ENCODE data around the gene FRMD3.
"Not testable (repeated sequence)": the region's sequence is repeated elsewhere in the genome, so short reads cannot be mapped to it uniquely, and the experiment has no call there.

The FRMD3 gene

DNA sequence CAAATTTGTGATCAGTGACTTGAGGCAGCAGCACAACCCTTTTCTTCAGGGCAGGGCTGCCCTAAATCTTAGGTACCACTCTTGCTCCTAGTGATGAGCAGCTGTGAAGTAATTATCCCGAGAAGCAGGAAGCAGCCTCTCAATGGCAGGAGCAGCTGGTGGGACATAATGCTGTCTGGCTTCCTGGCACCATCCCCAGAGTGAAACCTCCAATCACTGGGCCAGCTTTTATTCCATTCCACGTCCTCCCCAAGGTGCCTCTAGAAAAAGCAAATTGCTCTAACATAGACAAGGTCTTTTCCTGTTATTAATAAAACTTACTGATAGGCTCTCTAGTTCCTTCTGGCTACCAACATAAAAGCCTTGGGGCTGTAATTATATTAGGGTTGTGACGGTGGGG, 154.0 kb downstream of the FRMD3 start:
- no peak for DNase-seq

DNA sequence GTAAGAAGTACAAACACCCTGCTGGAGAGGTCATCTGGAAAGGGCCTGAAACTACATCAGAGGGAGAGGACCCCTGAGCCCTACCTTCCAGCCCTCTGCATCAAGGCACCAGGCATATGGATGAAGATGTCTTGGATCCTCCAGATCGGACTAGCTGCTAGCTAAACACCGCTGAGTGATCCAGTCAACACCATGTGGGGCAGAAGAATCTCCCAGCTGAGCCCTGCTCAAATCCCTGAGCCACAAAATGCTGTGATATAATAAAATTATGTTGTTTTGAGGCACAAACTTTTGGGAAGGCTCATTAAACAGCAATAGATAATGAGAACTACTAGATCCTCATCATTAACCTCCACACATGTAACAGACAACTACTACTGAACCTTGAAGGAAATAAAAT, 155.2 kb downstream of the FRMD3 start:
- DNase-seq = no peak

DNA sequence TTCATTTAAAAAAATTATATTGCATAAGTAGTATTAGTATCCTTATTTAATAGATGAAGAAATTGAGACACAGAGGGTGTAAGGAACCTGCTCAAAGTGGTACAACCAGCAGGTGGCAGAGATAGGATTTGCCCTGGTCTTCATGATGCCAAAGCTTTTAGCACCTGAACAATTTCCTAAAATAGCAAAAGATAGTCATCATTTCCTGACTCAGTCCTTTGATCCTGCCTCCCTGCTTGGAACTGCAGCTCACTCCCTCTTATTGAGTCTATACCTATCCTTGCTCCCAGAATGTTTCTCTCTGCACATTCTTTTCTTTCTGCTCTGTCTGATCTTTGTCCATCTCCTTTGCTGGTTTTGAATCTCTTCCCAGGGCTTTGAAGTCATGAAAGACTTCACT, 155.8 kb downstream of the FRMD3 start:
- no peak for DNase-seq

DNA sequence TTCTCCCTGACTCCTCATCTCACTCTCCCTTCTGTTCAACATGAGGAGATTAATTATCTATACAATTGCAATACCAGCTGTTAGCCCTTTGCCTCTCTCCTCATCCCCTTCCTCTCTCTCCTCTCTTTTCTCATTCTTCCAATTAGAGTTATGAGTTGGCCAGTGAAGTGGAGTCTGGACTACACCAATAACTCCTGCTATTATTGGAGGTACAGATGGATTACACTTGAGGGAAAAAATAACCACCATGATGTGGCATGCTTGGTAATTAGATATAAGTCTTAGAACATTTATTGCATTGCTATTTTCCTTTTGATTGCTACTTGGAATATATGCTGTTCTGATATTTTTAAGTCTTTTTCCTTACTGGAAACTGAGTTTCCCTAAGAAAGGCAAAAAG, 159.2 kb downstream of the FRMD3 start:
- DNase-seq = no peak

DNA sequence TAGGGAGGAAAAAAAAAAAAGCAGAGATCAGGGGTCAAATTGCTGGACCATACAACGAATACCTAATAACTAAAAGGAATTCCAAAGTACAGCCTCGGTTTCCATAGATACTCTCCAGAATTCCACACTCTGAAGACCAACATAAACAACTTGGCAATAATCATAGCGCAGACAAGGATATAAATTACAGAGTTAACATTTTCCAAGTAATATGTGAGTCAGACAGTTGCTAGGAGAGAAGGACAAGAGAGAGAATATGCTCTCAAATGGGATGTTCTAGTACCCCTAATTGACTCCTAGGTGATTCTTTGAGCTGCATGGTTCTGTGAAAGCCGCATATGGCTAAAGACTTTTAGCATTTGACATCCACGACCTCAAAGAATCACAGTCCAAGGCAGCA, 165.2 kb downstream of the FRMD3 start:
- DNase-seq = no peak

DNA sequence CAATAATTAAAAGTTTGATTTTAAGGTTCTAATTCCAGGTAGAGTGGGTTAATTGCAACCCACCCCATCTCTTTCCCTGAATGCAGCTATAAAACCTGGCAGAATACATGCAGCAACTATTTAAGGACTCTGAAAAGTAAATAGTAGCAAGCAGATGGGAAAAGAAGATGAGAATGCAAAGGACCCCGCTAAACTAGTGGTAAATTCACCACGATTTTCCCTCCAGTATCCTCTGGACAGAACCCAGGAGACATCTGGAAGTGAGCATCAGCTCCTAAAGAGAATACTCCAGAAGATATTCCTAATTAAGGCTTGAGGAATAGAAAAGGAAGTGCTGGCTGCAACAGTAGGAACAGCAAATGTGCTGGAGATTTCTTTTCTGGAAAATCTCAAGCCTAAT, 170.9 kb downstream of the FRMD3 start:
- DNase-seq = no peak

DNA sequence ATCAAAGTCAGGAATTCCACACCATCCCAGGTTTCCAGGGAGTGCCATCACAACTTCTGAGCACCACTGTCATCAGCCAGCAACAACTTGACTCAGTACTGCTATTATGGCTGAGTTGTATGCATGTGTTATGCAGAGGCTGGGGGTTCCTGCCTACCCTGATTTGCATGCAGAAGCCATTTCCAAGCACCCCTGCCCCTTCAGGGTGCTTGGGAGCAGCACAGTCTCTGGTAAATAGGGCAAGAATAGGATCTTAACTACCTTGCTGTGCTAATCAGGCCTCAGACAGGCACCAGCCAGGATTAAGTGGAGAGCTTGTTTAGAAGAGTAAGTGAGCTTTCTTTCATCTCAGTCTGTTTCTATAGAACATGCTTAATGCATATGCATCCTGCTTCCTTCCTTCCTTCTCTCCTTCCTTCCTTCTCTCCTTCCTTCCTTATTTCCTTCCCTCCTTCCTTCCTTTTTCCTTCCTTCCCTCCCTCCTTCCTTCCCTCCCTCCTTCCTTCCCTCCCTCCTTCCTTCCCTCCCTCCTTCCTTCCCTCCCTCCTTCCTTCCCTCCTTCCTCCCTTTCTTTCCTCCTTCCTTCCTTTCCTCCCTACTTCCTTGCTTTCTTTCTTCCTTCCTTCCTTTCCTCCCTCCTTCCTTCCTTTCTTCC, 175.7 kb downstream of the FRMD3 start:
- no peak for DNase-seq

DNA sequence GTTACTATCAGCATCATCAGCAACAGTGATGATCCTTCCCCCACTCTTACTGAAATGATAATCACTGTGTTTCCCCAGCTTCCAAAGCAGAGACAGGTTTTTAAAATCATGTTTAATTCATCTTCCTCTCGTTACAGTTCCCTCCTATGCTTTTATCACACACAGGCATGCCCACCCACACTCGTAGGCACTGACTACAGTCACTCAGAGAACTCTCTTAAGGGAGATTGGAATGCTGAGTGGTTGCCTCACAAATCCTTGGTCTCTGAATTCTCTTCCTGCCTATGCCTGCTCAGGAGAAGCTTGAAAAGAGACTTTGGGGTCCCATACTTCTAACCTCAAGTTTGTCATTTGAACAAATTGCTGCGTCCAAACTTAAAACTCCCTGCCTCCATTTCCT, 179.2 kb downstream of the FRMD3 start:
- DNase-seq = no peak

DNA sequence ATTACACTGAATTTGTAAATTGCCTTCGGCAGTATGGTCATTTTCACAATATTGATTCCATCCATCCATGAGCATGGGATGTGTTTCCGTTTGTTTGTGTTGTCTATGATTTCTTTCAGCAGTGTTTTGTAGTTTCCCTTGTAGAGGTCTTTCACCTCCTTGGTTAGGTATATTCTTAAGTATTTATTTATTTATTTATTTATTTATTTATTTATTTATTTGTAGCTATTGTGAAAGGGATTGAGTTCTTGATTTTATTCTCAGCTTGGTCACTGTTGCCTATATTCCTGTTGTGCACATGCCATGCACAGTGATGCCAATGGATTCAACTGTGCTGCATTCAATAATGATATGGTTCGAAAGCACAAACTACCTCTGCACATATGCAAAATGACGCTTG, 179.7 kb downstream of the FRMD3 start:
- not testable (repeated sequence) for DNase-seq

DNA sequence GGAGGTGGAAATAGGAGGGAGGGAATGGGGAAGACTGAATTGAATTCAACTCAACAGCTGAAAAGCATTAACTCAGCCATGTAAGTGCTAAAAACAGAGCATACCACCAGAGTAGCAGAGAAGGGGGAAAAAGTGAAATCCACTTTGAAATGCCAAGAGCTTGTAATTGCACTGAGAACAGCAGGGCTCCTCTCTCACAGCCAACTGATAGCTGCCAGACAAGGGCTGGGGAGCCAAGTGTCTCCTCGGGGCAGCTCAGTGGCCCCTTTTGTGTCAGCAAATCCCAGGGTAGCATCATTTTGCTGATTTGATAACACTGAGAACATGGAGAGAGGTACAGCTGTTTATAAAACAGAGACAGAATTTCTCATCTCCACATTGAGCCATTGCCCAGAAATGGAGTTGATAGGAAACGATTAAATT, 182.5 kb downstream of the FRMD3 start:
- no peak for DNase-seq

DNA sequence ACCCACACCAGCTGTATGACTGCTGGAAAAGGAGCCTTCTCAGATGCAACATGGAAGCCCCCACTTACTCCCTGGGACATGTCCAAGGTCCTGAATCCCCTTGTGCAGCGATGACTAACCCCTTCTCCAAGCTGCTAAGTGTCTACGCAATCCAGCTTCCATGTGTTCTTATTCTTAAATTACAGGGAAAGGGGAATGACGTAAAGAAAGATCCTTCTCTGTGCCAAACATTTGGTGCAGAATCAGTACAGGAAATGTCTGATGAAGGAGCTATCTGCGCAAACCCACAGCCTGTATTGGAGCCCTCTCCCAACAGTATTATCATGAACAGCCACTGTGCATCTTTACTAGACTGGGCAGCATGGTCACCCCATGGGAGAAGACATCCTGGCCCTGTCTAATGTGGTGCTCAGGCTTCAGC, 183.2 kb downstream of the FRMD3 start:
- DNase-seq = no peak

DNA sequence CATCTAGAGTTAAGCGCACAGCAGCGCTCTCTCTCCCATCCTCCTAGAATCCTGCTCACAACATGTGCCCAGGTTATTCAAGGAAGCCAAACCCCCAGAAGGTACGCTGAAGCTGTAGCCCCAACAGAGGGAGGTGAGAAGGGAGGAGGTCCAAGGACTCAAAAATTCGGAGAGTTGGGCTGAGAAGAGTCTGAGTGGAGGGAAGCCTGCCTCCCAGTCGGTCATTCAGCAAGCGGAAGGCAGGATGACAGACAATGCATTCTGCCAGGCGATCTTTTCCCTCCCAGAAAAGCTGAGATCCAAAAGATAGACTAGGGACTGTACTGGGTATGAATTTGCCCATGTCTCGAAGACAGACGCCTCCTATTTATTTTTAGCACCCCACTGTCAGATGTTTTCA, 189.2 kb downstream of the FRMD3 start:
- no peak for DNase-seq

DNA sequence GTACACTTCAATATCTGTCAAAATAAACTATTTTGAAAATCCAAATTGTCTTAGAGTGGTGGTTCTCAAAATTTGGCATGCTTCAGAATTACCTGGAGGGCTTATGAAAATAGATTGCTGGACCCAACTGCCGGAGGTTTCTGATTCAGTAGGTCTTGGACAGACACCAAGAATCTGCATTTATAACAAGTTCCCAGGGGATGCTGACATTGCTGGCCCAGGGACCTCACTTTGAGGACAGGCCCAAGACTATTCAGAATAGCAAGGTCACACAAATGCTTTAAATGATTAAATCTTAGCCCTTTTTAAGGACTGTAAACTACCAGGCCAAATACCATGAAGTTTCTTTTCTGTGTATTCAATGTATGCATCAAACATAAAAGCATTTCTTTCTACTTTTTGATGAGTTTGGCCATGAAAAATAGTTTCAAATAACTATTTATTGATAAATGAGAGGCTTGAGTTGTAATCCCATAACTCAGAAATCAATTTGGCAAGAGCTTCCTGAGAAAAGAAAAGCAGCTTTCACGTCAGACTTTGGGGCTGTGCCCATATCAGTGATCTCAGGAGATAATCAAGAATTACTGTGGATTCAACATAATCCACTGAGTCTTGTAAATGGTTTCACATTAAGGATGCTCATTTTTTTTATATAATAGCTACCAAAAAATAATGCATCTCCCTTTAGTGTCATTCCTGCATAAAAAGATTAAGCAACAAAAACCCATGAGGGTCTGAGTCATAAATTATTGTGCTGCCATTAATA, 191.4 kb downstream of the FRMD3 start:
- DNase-seq = no peak

DNA sequence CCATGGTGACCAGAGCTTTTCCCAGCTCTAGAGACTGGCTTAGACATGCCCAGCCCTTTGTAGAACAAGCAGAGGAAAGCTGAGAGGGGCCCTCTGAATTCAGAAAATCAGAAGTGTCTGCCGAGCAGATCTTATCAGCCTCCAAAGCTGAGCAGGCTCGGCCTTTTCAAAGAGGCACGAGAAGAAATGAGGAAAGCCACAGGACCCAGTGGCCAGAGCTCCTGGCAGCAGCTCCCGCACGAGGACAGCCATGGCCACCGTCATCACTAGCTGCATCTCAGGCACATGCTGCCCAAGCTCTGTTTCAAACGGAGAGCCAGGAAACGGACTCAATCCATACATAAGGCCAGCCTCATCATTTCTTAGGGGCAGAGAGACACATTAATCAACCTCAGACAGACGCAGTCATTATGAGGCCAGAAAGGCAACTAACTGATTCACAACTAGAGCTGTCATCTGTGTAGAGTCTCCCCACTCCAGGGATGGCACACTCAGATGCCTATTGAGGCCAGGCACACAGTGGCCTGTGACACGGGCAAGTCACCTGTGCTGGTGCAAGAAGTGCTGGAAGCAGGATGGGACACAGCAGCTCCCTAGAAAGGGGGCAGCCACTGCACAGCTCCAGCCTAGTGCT, 194.7 kb downstream of the FRMD3 start:
- no peak for DNase-seq

DNA sequence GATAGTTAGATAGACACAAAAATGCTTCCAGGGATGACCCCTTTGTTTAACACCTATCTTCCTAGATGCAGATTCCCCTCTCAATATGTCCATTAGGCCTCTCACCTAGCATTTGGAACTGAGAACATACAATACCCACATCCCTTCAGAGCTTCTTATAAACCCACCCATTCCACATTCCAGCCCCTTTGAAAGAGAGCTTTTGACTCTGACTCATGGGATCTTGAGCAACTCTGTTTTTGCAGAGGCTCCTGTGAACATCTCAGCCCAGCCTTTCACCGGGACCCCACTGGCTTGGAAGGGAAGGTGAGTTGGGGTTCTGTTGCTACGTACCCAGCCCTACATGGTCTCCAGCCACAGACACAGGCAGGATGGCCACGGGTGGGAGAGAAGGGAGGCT, 195.5 kb downstream of the FRMD3 start:
- no peak for DNase-seq

DNA sequence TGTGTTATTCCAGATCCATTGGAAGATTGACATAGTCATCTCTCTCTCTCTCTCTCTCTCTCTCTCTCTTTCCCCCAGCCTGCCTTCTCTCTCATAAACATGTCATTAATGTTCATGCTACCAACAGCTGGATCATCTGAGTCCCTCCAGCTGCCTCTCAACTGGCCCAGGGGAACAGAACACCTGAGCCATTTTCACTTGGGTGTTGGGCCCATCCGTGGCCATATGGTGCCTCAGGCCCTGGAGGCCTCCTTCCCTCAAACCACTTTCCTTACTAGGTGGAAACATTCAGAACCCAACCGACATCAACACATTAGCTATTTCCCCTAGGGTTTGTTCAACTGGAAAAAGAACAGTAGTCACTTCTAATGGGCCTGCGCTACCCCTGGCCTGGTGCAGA, 196.2 kb downstream of the FRMD3 start:
- DNase-seq = no peak

DNA sequence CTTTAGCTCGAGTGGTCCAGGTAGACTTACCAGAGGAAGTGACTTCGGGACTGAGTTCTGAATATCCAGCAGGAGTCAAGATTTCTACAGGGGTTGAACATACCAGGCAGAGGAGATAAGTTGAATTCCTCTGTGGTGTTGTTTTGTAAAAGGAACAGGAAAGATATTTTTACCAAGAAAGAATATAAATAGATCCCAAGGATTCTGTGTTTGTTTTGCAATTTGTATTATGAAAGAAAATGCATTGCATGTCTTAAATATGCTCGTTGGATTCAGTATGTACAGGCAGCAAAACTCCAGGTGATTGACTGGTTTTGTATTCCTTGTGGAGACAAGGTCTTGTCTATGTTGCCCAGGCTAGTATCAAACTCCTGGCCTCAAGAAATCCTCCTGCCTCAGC, 197.8 kb downstream of the FRMD3 start:
- DNase-seq = no peak

DNA sequence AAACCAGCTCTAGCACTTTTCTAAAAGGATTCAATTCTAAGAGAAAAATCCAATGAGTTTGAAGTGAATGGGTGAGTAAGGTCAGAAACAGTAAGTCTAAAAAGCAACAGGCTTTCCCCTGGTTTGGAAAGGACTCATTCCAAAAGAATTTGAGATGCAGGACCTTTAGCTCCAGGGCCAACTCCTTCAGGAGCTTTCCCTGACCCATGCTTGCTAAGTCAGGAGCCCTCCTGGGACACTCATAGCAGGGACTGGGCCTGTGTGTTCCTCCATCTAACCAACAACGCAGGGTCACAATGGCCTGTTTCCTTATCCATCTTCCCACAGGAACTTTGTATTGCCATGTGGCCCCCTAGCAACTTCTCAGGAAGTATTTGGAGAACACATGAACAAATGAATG, 198.8 kb downstream of the FRMD3 start:
- no peak for DNase-seq

DNA sequence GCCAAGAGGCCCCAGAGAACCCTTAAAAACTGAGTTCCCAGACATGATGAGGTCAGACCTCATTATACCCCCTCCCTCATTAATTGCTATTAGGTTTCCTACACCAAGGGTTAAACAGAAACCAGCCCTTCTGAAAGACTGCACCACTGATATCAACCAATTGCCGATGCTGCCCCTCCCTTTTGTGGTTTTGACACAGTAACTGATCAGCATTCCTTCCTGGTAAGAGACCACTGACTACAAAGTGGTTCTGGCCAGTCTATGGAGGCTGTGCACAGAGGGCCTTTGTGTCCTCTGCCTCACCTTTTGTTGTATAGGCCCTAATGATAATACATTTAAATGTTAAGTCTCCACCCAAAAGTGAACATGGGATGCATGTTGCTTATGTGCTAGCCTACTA, 201.5 kb downstream of the FRMD3 start:
- DNase-seq = no peak

DNA sequence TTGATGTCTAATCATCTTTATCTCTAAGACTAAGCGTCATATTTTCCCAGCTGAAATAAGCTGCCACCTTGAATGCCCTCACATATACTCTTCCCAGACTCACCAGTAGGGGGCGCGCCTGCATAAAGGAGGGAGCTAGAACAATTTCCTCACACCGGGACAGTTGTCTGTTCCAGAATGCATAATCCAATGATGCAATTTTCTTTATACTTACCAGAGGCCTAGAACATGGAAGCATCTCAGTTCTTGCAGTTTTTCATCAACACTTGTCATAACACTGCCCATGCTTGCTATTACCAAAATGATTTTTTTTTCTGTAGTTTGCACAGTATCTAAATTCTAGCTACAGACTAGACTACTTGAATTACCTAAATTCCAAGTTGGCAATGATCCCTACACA, 203.9 kb downstream of the FRMD3 start:
- peak; percentile 71 for DNase-seq

DNA sequence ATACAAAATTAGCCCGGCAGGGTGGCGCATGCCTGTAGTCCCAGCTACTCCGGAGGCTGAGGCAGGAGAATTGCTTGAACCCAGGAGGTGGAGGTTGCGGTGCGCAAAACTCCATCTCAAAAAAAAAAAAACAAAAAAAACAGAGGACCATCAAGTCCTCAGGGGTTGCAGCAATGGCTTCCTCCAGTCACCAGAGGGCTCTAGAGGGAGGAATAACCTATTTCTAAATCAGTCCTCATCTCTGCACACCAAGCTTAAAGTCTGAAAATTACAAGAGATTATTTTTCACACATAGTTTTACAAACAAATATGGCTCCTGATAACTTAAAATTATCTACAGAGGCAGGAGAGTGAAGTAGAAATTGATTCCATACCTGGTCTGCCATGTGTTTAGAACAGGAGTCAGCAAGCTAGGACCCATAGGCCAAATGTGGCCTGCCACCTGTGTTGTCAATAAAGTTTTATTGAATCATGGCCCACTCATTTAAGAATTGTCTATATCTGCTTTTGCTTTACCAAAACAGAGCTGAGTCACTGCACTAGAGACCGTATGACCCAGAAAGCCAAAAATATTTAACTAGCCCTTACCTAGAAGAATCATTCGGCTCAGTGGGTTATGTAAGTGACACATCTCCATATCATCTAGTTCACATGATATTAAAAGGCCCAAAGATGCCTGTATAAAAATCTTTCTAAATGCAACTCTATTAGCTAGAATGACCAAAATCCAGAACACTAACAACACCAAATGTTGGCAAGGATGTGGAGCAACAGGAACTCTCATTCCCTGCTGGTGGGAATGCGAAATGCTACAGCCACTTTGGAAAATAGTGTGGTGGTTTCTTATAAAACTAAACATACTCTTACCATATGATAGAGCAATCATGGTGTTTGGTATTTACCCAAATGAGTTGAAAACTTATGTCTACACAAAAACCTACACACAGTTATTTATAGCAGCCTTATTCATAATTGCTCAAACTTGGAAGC, 207.7 kb downstream of the FRMD3 start:
- no peak for DNase-seq

DNA sequence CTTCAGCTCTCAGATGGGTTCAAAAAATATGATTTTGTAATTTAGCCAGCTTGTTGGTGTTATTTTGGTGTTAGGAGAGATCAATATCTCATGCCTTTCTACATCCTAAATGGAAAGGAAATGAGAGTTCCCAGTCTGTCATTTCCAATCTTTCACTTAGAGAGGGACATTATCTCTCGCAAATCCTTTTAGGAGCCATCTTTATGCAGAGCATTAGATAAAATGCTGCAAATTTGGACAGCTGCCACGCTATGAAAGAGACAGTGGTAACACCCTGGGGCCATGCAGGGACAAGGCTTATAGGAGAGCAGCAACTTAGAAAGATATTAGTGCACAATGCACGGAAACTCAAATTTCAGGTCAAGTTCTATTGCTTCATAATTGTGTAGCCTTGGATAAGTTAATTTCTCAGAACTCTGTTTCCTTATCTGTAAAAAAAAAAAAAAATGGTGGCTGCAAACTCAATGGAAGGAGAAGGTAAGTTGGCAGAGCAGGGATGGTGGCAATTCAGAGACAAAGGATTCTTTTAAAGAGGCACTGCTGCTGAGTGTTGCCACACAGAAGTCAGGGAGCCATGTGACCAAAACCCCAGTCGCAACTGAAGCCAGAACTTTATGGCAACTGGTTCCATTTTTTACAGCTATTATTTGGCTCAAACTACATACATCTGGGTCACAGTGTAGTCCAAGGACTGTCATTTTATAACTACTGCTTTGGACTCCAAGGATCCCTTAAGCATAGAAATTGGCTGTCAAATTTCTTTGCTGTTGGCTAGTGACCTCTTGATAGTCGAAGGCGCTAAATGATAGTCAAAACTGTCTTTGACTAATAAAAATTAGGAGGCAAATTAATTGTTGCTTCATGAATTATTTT, 210.2 kb downstream of the FRMD3 start:
- no peak for DNase-seq
